ENCODE measurements around the gene MYBPC2. TPM values are rescaled to one million over a fixed set of nuclear protein-coding genes. Genes with fewer than 3 reads are reported as not detected.

Gene MYBPC2
- total and polyA plus RNA-seq, 9 of the 15 experiments (the other 6 are each of a cell fraction or from before 2014, with no cell fraction given) = 0.01 to 0.14 (median 0.04) TPM; not detected in 6

DNA sequence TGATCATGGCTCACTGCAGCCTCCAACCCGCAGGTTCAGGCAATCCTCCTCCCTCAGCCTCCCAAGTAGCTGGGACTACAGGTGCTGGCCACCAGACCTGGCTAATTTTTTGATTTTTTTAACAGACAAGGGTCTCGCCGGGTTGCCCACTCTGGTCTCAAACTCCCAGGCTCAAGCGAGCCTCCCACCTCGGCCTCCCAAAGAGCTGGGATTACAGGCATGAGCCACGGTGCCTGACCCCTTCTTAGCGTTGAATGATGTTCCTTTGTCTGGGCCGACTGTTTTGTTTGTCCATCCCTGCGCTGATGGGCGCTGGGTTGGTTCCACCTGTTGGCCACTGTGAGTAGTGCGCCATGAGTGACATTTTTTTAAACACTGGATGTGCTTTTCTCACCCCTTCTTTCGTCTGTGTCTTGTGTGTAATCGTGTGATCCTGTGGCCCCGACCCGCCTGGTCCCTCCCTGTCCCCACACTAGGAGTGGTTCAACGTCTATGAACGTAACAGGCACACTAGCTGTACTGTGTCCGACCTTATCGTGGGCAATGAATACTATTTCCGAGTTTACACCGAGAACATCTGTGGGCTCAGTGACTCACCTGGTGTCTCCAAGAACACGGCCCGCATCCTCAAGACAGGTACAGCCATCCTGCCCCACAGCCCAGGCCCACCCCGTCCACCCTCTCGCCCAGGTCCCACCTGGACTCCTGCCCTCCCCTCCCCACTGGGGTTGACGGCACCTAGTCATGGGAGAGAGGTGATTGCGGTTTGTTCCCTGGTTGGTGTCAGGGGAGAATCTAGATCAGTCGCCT is 28.6 kb downstream of the MYBPC2 start:
- 5% methylated on average over 28 of the region's 28 CpGs for WGBS (ENCODE audit: insufficient coverage, low coverage, missing lambda C conversion rate)
- intact Hi-C loops (cut with micrococcal nuclease) (loop anchor here (1.0 to 2.0 kb wide), 3 partner anchors 46 to 104 kb away; no protein-coding TSS in a partner anchor), in situ Hi-C loops (cut with MboI) (loop anchor here (5.0 kb wide), 1 partner anchor 94 kb away; the partner anchor contains the start of gene NAPSA)
- Histone ChIP-seq H3K27me3 (ENCODE audit: control insufficient read depth in 2 of 2, insufficient read depth in 2 of 2, low read length in 2 of 2) (peaks cover 6 to 17% of the 10 kb centered on the region in 2 experiments; a peak in 4 of 5 replicates), H3K4me3 (no peak overlapping the region), H3K9ac (ENCODE audit: insufficient read depth in 1 of 2, low read depth in 2 of 2, low read length in 2 of 2) (peak overlapping the region; percentile 48 to 80; a peak in 2 of 4 replicates), H4K20me1 (replicated peaks; ENCODE audit: control insufficient read depth, insufficient read depth, low read length) (no peaks in the 10 kb centered on the region), H3K36me3 (ENCODE audit: control insufficient read depth, insufficient read depth, low read length) (no peaks in the 10 kb centered on the region), H2AFZ (ENCODE audit: low read depth, low read length) (peak overlapping the region; percentile 97), H3K9me3 (replicated peaks; ENCODE audit: control insufficient read depth, insufficient read depth, low read depth, low read length) (no peaks in the 10 kb centered on the region), H3K4me2 (ENCODE audit: insufficient read depth, low read length) (peak overlapping the region; percentile 79), H3K27ac (ENCODE audit: extremely low read depth, low read depth, low read length) (peak overlapping the region; percentile 27; the same call in 1 of the 3 replicates), H3K4me1 (replicated peaks in 1 of 2; ENCODE audit: control insufficient read depth in 2 of 2, insufficient read depth in 2 of 2, low read length in 2 of 2) (peaks cover 8 to 38% of the 10 kb centered on the region in 2 experiments; a peak in 4 of 5 replicates), H3K79me2 (ENCODE audit: control insufficient read depth, insufficient read depth, low read length) (no peaks in the 10 kb centered on the region), H3K9me1 (ENCODE audit: control insufficient read depth, insufficient read depth, low read length) (no peaks in the 10 kb centered on the region)
- DNase-seq (ENCODE audit: extremely low read depth in 1 of 4, low spot score in 3 of 4) = peak; percentile 78 to 88 (median 82)
- FAIRE-seq = peak; percentile 97
- ChIA-PET POLR2A (interaction anchor here (0.8 to 1.3 kb wide), 2 partner anchors 18 to 95 kb away, joined by 3 to 4 read pairs; no protein-coding TSS in a partner anchor), CTCF (ENCODE audit: low intra/inter-chr PET ratio) (interaction anchor here (0.6 to 1.8 kb wide), 7 partner anchors 18 to 314 kb away, joined by 3 to 15 read pairs (median 5); no protein-coding TSS in a partner anchor)
- no TSS peak for BruUV-seq (replicated peaks)
- ATAC-seq = peak; percentile 90
- TF ChIP-seq TEAD1 (CRISPR knock-in tag; IDR thresholded peaks at IDR 0.05) = 0 out of 4 replicates have a peak, but pooled peaks of 1 of the 2 experiments have one; percentile 19
- TF ChIP-seq SMAD3 (CRISPR knock-in tag; conservative IDR thresholded peaks at IDR 0.05) = no peak
- TF ChIP-seq CHD1 (IDR thresholded peaks at IDR 0.05; ENCODE audit: low read length) = no peak
- peak; percentile 75 for TF ChIP-seq MEIS2 (IDR thresholded peaks at IDR 0.05; ENCODE audit: partially characterized antibody)
- no peak for TF ChIP-seq PHTF2 (CRISPR knock-in tag; IDR thresholded peaks at IDR 0.05)
- TF ChIP-seq TRIM28 (IDR thresholded peaks at IDR 0.05) = no peak
- TF ChIP-seq, protein P1, sequence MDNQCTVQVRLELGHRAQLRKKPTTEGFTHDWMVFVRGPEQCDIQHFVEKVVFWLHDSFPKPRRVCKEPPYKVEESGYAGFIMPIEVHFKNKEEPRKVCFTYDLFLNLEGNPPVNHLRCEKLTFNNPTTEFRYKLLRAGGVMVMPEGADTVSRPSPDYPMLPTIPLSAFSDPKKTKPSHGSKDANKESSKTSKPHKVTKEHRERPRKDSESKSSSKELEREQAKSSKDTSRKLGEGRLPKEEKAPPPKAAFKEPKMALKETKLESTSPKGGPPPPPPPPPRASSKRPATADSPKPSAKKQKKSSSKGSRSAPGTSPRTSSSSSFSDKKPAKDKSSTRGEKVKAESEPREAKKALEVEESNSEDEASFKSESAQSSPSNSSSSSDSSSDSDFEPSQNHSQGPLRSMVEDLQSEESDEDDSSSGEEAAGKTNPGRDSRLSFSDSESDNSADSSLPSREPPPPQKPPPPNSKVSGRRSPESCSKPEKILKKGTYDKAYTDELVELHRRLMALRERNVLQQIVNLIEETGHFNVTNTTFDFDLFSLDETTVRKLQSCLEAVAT (IDR thresholded peaks at IDR 0.05) = no peak
- TF ChIP-seq ARNT (IDR thresholded peaks at IDR 0.05) = no peak
- TF ChIP-seq ZKSCAN1 (IDR thresholded peaks at IDR 0.05; ENCODE audit: low read depth, low read length) = no peak
- TF ChIP-seq RAD21 (CRISPR knock-in tag; conservative IDR thresholded peaks at IDR 0.05 in 1 of 2, IDR thresholded peaks at IDR 0.05 in 1 of 2) = peak; percentile 74 to 91
- 0 out of 2 replicates have a peak, but pooled peaks have one; percentile 11 for TF ChIP-seq ARID1B (IDR thresholded peaks at IDR 0.05)
- no peak for TF ChIP-seq RFX5 (IDR thresholded peaks at IDR 0.05; ENCODE audit: low read depth, low read length)
- TF ChIP-seq, protein P2, sequence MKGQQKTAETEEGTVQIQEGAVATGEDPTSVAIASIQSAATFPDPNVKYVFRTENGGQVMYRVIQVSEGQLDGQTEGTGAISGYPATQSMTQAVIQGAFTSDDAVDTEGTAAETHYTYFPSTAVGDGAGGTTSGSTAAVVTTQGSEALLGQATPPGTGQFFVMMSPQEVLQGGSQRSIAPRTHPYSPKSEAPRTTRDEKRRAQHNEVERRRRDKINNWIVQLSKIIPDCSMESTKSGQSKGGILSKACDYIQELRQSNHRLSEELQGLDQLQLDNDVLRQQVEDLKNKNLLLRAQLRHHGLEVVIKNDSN (CRISPR knock-in tag; IDR thresholded peaks at IDR 0.05) = 0 out of 2 replicates have a peak, but pooled peaks have one; percentile 6
- TF ChIP-seq, protein P3, sequence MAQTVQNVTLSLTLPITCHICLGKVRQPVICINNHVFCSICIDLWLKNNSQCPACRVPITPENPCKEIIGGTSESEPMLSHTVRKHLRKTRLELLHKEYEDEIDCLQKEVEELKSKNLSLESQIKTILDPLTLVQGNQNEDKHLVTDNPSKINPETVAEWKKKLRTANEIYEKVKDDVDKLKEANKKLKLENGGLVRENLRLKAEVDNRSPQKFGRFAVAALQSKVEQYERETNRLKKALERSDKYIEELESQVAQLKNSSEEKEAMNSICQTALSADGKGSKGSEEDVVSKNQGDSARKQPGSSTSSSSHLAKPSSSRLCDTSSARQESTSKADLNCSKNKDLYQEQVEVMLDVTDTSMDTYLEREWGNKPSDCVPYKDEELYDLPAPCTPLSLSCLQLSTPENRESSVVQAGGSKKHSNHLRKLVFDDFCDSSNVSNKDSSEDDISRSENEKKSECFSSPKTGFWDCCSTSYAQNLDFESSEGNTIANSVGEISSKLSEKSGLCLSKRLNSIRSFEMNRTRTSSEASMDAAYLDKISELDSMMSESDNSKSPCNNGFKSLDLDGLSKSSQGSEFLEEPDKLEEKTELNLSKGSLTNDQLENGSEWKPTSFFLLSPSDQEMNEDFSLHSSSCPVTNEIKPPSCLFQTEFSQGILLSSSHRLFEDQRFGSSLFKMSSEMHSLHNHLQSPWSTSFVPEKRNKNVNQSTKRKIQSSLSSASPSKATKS (CRISPR knock-in tag; IDR thresholded peaks at IDR 0.05) = no peak
- TF ChIP-seq NR2C1 (IDR thresholded peaks at IDR 0.05) = peak; percentile 35; the same call in 1 of the 2 replicates
- TF ChIP-seq NR2C1 (tag; IDR thresholded peaks at IDR 0.05) = no peak
- TF ChIP-seq CBX3 (IDR thresholded peaks at IDR 0.05; ENCODE audit: borderline replicate concordance in 1 of 2, low read length in 2 of 2) = peak in 1 of 2 experiments; percentile 45; a peak in 1 of 3 replicates

All from K562 (cell line).